GM12878 (cell line): ENCODE measurements around the gene DSTN. TPM values are rescaled to one million over a fixed set of nuclear protein-coding genes. Genes with fewer than 3 reads are reported as not detected.

Experiments used
- ATAC-seq: fragments of 200-7000 bp; cut with Tn5 transposase; 3 replicates; pipeline ENCODE4 v1.9.1; 2020; ENCODE audit warnings: mild to moderate bottlenecking, moderate library complexity
- BruUV-seq: library from RNA; stranded (reverse); fragments of 400-500 nt; replicated peaks from 2 replicates; lab custom pipeline; 2021; lab: Mats Ljungman, UMichigan
- CTCF ChIA-PET: fragments of 300-600 bp; sonication (Branson Sonifier 250); formaldehyde crosslinking; extraction: SDS; loops from one replicate; lab custom pipeline; 2021; ENCODE audit warnings: inconsistent platforms; lab: Yijun Ruan, JAX
- POLR2A ChIA-PET: fragments of 350-600 bp; formaldehyde crosslinking; extraction: SDS; loops from one replicate; lab custom pipeline; 2021; ENCODE audit warnings: inconsistent platforms; lab: Charles Lee
- RAD21 ChIA-PET: fragments of 300-600 bp; sonication (Branson Sonifier 250); formaldehyde crosslinking; loops from one replicate; lab custom pipeline; 2023; ENCODE audit warnings: antibody characterized with exemption; ENCODE audit not compliant: unreplicated experiment; lab: Charles Lee
- SMC1A ChIA-PET: fragments of 300-600 bp; sonication (Branson Sonifier 250); formaldehyde crosslinking; loops from one replicate; lab custom pipeline; 2023; ENCODE audit not compliant: unreplicated experiment, uncharacterized antibody; lab: Charles Lee
- DNase-seq: peaks from one replicate; pipeline ENCODE4 v3.0.0-alpha.2; 2011; ENCODE audit warnings: low read depth, low spot score
- FAIRE-seq: peaks from 3 replicates; lab custom pipeline; 2011; peaks lifted over from hg19 to GRCh38; lab: Jason Lieb, UNC
- H2AFZ ChIP-seq: 2 replicates; pipeline ENCODE4 v1.6.0; 2011; ENCODE audit warnings: low read depth, low read length, control low read depth; ENCODE audit not compliant: control insufficient read depth
- H3K27ac ChIP-seq: 2 replicates; pipeline ENCODE4 v1.5.1; 2011; ENCODE audit warnings: control low read depth; ENCODE audit not compliant: control insufficient read depth, insufficient read depth
- H3K27me3 ChIP-seq, 2 experiments: replicated peaks in 1 of 2; 2 replicates each; pipeline versions ENCODE4 v1.6.0 to v1.6.1; 2011; ENCODE audit warnings: low read length in 1 of 2; ENCODE audit not compliant: control insufficient read depth in 2 of 2, insufficient read depth in 2 of 2
- H3K36me3 ChIP-seq, 2 experiments: 2 replicates each; pipeline ENCODE4 v1.5.1; 2011; ENCODE audit warnings: low read length in 1 of 2; ENCODE audit not compliant: control insufficient read depth in 2 of 2, insufficient read depth in 2 of 2
- H3K4me1 ChIP-seq: 2 replicates; pipeline ENCODE4 v1.6.1; 2011; ENCODE audit warnings: mild to moderate bottlenecking, low read length, moderate library complexity, mixed read lengths; ENCODE audit not compliant: control insufficient read depth, insufficient read depth
- H3K4me2 ChIP-seq: 2 replicates; pipeline ENCODE4 v1.6.0; 2011; ENCODE audit warnings: control low read depth; ENCODE audit not compliant: control insufficient read depth, insufficient read depth
- H3K4me3 ChIP-seq: fragments of 200-600 bp; sonication (generic); 2 replicates; pipeline ENCODE4 v1.5.1; 2016
- H3K79me2 ChIP-seq: 2 replicates; pipeline ENCODE4 v1.6.0; 2011; ENCODE audit warnings: low read length; ENCODE audit not compliant: control insufficient read depth, insufficient read depth
- H3K9ac ChIP-seq: 2 replicates; pipeline ENCODE4 v1.8.0; 2011; ENCODE audit warnings: low read length, control low read depth, mixed read lengths; ENCODE audit not compliant: control insufficient read depth, insufficient read depth
- H3K9me3 ChIP-seq: replicated peaks from 3 replicates; pipeline ENCODE4 v1.5.1; 2011; ENCODE audit warnings: mild to moderate bottlenecking, low read length; ENCODE audit not compliant: control insufficient read depth, insufficient read depth
- H4K20me1 ChIP-seq: 2 replicates; pipeline ENCODE4 v1.6.0; 2011; ENCODE audit not compliant: control insufficient read depth, insufficient read depth
- CHD1 ChIP-seq: IDR thresholded peaks from 2 replicates; pipeline ENCODE4 v1.6.1; 2012; ENCODE audit warnings: low read depth, low read length, improper control_type of control experiment
- ESRRA ChIP-seq: IDR thresholded peaks from 2 replicates; pipeline ENCODE4 v1.6.1; 2012; ENCODE audit warnings: mild to moderate bottlenecking, low read length, improper control_type of control experiment
- EZH2 ChIP-seq: IDR thresholded peaks from 2 replicates; pipeline ENCODE4 v1.6.1; 2012; ENCODE audit warnings: low read depth, mild to moderate bottlenecking, control low read depth, inconsistent platforms, low read length, borderline replicate concordance; ENCODE audit not compliant: control insufficient read depth
- FOXK2 ChIP-seq: fragments of 450-650 bp; IDR thresholded peaks from 2 replicates; pipeline ENCODE4 v1.6.1; 2017; ENCODE audit warnings: mild to moderate bottlenecking, moderate library complexity
- FOXM1 ChIP-seq: IDR thresholded peaks from 2 replicates; pipeline ENCODE4 v1.6.1; 2012; ENCODE audit warnings: low read depth, mild to moderate bottlenecking, inconsistent platforms, low read length, moderate library complexity
- IKZF1 ChIP-seq: fragments of 450-650 bp; conservative IDR thresholded peaks from 2 replicates; pipeline ENCODE4 v1.6.1; 2017; ENCODE audit warnings: antibody characterized with exemption, mild to moderate bottlenecking
- IRF4 ChIP-seq: IDR thresholded peaks from 2 replicates; pipeline ENCODE4 v1.6.1; 2011; ENCODE audit warnings: low read depth, low read length
- KAT2A ChIP-seq: conservative IDR thresholded peaks from 2 replicates; pipeline ENCODE4 v1.6.1; 2011; ENCODE audit warnings: low read depth, low read length; ENCODE audit not compliant: control insufficient read depth
- KLF5 ChIP-seq: fragments of 450-650 bp; IDR thresholded peaks from 2 replicates; pipeline ENCODE4 v1.6.1; 2014; ENCODE audit warnings: mild to moderate bottlenecking; ENCODE audit not compliant: partially characterized antibody
- MEF2A ChIP-seq: IDR thresholded peaks from 2 replicates; pipeline ENCODE4 v1.6.1; 2011; ENCODE audit warnings: low read depth, mild to moderate bottlenecking, low read length, moderate library complexity; ENCODE audit not compliant: insufficient read depth
- NR2C2 ChIP-seq: IDR thresholded peaks from 2 replicates; pipeline ENCODE4 v1.6.1; 2011; ENCODE audit warnings: borderline replicate concordance, low read depth; ENCODE audit not compliant: control insufficient read depth, insufficient read length
- PAX5 ChIP-seq: IDR thresholded peaks from 2 replicates; pipeline ENCODE4 v1.6.1; 2011; ENCODE audit warnings: low read depth, low read length, borderline replicate concordance
- POLR2AphosphoS2 ChIP-seq: IDR thresholded peaks from 2 replicates; pipeline ENCODE4 v1.6.1; 2011; ENCODE audit warnings: low read depth, mild to moderate bottlenecking, low read length, improper control_type of control experiment, moderate library complexity
- RB1 ChIP-seq: fragments of 450-650 bp; formaldehyde crosslinking; IDR thresholded peaks from 2 replicates; pipeline ENCODE4 v1.6.1; 2017; ENCODE audit warnings: mild to moderate bottlenecking, borderline replicate concordance
- RELA ChIP-seq: fragments of 450-650 bp; IDR thresholded peaks from 2 replicates; pipeline ENCODE4 v1.8.0; 2014; ENCODE audit warnings: borderline replicate concordance; ENCODE audit not compliant: partially characterized antibody
- RFX5 ChIP-seq: IDR thresholded peaks from 2 replicates; pipeline ENCODE4 v1.6.1; 2011; ENCODE audit warnings: low read depth, low read length, improper control_type of control experiment
- SUPT20H ChIP-seq: IDR thresholded peaks from 2 replicates; pipeline ENCODE4 v1.6.1; 2011; ENCODE audit warnings: low read depth, mild to moderate bottlenecking, low read length, moderate library complexity, borderline replicate concordance; ENCODE audit not compliant: control insufficient read depth
- TARDBP ChIP-seq: IDR thresholded peaks from 2 replicates; pipeline ENCODE4 v1.6.1; 2016; ENCODE audit warnings: borderline replicate concordance
- TCF3 ChIP-seq: IDR thresholded peaks from 2 replicates; pipeline ENCODE4 v1.6.1; 2012; ENCODE audit warnings: low read depth, mild to moderate bottlenecking, low read length, borderline replicate concordance; ENCODE audit not compliant: insufficient read depth
- YY1 ChIP-seq: IDR thresholded peaks from 2 replicates; pipeline ENCODE4 v1.6.1; 2011; ENCODE audit warnings: low read depth, mild to moderate bottlenecking, low read length
- ZNF217 ChIP-seq: fragments of 450-650 bp; IDR thresholded peaks from 2 replicates; pipeline ENCODE4 v1.6.1; 2017; ENCODE audit warnings: antibody characterized with exemption, mild to moderate bottlenecking
- WGBS: methylation state at CpG from one replicate; pipeline ENCODE4 v1.1.6; 2016; ENCODE audit warnings: low lambda C conversion rate; ENCODE audit not compliant: insufficient replicate concordance, insufficient coverage; ENCODE audit errors: missing lambda C conversion rate; 5-methylcytosine and 5-hydroxymethylcytosine counted together
- in situ Hi-C: fragments of 300-500 bp; cut with MboI; formaldehyde crosslinking; loops from 9 replicates; pipeline ENCODE4 v1.14.3; 2018; ENCODE audit warnings: mixed read lengths
- intact Hi-C: fragments of 100-400 bp; cut with micrococcal nuclease; formaldehyde crosslinking; loops from one replicate; pipeline ENCODE4 v1.14.2; 2022; ENCODE audit not compliant: unreplicated experiment
- polyA plus RNA-seq, 11 experiments: library from polyadenylated mRNA; depleted of rRNA in 4 of 11; unstranded in 6 of 11; stranded (reverse) in 5 of 11; fragments of >200 nt; fragmentation: Nextera tagmentation in 4 of 11; fragmentation: Illumina TruSeq in 1 of 11; extraction: Ambion mirVana in 4 of 11; extraction: Trizol in 1 of 11; gene quantifications; 1 replicate in 1 of 11; 2 replicates in 10 of 11; pipeline versions ENCODE4 v1.2.1 to v1.2.3, GENCODE V29; 2011 to 2016; ENCODE audit warnings: inconsistent platforms in 2 of 11, missing spikeins in 2 of 11, low read depth in 1 of 11
- total RNA-seq, 4 experiments: library from RNA; depleted of rRNA in 3 of 4; stranded (reverse); fragments of >200 nt in 3 of 4; fragmentation: Illumina TruSeq in 1 of 4; extraction: Trizol in 1 of 4; gene quantifications; 2 replicates each; pipeline versions ENCODE4 v1.2.1 to v1.2.3, GENCODE V29; 2013 to 2021

Gene DSTN
- total and polyA plus RNA-seq, 10 of the 15 experiments (the other 5 are each of a cell fraction or from before 2014, with no cell fraction given): 26.7 to 137 (median 40.8) TPM

DNA sequence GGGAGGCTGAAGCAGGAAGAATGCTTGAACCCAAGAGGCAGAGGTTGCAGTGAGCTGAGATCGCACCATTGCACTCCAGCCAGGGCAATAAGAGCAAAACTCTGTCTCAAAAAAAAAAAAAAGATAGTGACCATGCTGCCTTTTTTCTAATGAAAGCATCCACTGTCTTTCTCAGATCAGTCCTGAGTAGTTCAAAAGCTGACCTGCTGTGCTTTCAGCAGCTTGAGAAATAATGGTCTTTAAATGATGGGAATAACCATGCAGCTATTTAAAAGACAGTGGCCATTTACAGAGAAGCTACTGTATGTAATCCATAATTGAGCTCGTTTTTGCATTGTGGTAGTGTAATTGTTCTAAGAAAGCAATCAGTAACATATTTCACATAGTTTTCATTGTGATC is 36.1 kb downstream of the DSTN start (continued):
- no peak for TF ChIP-seq NR2C2

GRCh38 chr20:17608701-17609497 is 39.0 kb downstream of the DSTN start:
- Histone ChIP-seq H3K4me2 (no peak overlapping the region), H3K9me3 (no peaks in the 10 kb centered on the region), H3K36me3 (no peaks in the 10 kb centered on the region; a peak in 2 of 4 replicates), H3K4me3 (no peak overlapping the region), H3K27me3 (no peaks in the 10 kb centered on the region), H3K79me2 (no peaks in the 10 kb centered on the region), H3K9ac (no peak overlapping the region), H2AFZ (no peak overlapping the region), H3K27ac (no peak overlapping the region), H4K20me1 (no peaks in the 10 kb centered on the region), H3K4me1 (no peaks in the 10 kb centered on the region)
- in situ Hi-C loops: no loop called here
- DNase-seq (no peak), FAIRE-seq (no peak), ATAC-seq (no peak)
- BruUV-seq: no TSS peak
- TF ChIP-seq RFX5 (no peak), KAT2A (no peak), MEF2A (no peak), SUPT20H (no peak), YY1 (no peak), CHD1 (no peak), ESRRA (no peak), TCF3 (no peak), IRF4 (no peak), FOXM1 (no peak), TARDBP (no peak), IKZF1 (no peak), RB1 (no peak), EZH2 (no peak), POLR2AphosphoS2 (no peak), RELA (no peak), PAX5 (no peak), ZNF217 (no peak), KLF5 (no peak), FOXK2 (no peak)
- RAD21 ChIA-PET: interaction anchor here (1.9 kb wide), 1 partner anchor 38 kb away, joined by 5 read pairs; the partner anchor contains the start of gene DSTN
- CTCF ChIA-PET: interaction anchor here (0.6 to 2.2 kb wide), 2 partner anchors 10 to 14 kb away, joined by 3 to 6 read pairs; no protein-coding TSS in a partner anchor
- intact Hi-C loops: no loop called here
- POLR2A ChIA-PET: no interaction called here
- SMC1A ChIA-PET: no interaction called here
- WGBS: 96% methylated on average over 3 of the region's 3 CpGs
